Measurements from ENCODE around the gene TRUB1. TPM values are rescaled to one million over a fixed set of nuclear protein-coding genes. Genes with fewer than 3 reads are reported as not detected.

Gene TRUB1
- polyA plus RNA-seq, 1 of the 3 experiments (the other 2 are of a cell fraction): 9.9 TPM

GRCh38 chr10:115018185-115018931, 80.4 kb downstream of the TRUB1 start:
- no peak overlapping the region for H3K4me2 ChIP-seq
- no peaks in the 10 kb centered on the region for H3K9me2 ChIP-seq
- H3K4me1 ChIP-seq (ENCODE audit: control insufficient read depth in 1 of 2, insufficient read depth in 2 of 2, low read depth in 1 of 2, low read length in 1 of 2): no peaks in the 10 kb centered on the region
- DNase-seq: no peak
- H3K9ac ChIP-seq: no peak overlapping the region
- H3K79me2 ChIP-seq (ENCODE audit: insufficient read depth): no peaks in the 10 kb centered on the region
- H3K36me3 ChIP-seq (replicated peaks in 1 of 2; ENCODE audit: control insufficient read depth in 1 of 2, insufficient read depth in 2 of 2, low read length in 1 of 2): no peaks in the 10 kb centered on the region
- POLR2A ChIA-PET: no interaction called here
- no peaks in the 10 kb centered on the region for H4K20me1 ChIP-seq (ENCODE audit: insufficient read depth)
- WGBS (ENCODE audit: low lambda C conversion rate): 57% methylated on average over 9 of the region's 9 CpGs
- no peak overlapping the region for H3K4me3 ChIP-seq (ENCODE audit: low read depth in 2 of 2, low read length in 1 of 2)
- no peaks in the 10 kb centered on the region for H3K27me3 ChIP-seq (ENCODE audit: insufficient read depth)
- no peak overlapping the region for H2AFZ ChIP-seq (ENCODE audit: low read depth)
- no peaks in the 10 kb centered on the region for H3F3A ChIP-seq (replicated peaks; ENCODE audit: insufficient read depth)
- TF ChIP-seq SMC3 (IDR thresholded peaks at IDR 0.05; ENCODE audit: low read depth, low read length): no peak
- TF ChIP-seq EP300 (IDR thresholded peaks at IDR 0.05; ENCODE audit: borderline replicate concordance in 1 of 2, low read depth in 1 of 2, low read length in 1 of 2): no peak
- TF ChIP-seq GABPA (IDR thresholded peaks at IDR 0.05; ENCODE audit: low read depth): no peak
- TF ChIP-seq MEF2A (IDR thresholded peaks at IDR 0.05; ENCODE audit: borderline replicate concordance, low read depth): no peak
- no peak for TF ChIP-seq EZH2phosphoT487 (IDR thresholded peaks at IDR 0.05; ENCODE audit: borderline replicate concordance, low read depth)
- TF ChIP-seq IRF3 (IDR thresholded peaks at IDR 0.05; ENCODE audit: low read depth, low read length): no peak
- TF ChIP-seq CHD2 (IDR thresholded peaks at IDR 0.05; ENCODE audit: low read length, partially characterized antibody): no peak
- no peak for TF ChIP-seq USF1 (IDR thresholded peaks at IDR 0.05; ENCODE audit: borderline replicate concordance, low read depth)
- no peak for TF ChIP-seq SIN3A (IDR thresholded peaks at IDR 0.05; ENCODE audit: borderline replicate concordance, low read depth, low read length)
- TF ChIP-seq MAX (IDR thresholded peaks at IDR 0.05; ENCODE audit: low read depth): no peak
- TF ChIP-seq RFX5 (IDR thresholded peaks at IDR 0.05; ENCODE audit: low read length): no peak
- TF ChIP-seq ZBTB33 (IDR thresholded peaks at IDR 0.05; ENCODE audit: borderline replicate concordance, low read depth): no peak
- TF ChIP-seq ELF1 (IDR thresholded peaks at IDR 0.05): no peak
- TF ChIP-seq TEAD4 (IDR thresholded peaks at IDR 0.05; ENCODE audit: borderline replicate concordance, insufficient read depth): no peak
- no peak for TF ChIP-seq PBX3 (IDR thresholded peaks at IDR 0.05)
- TF ChIP-seq TAF1 (IDR thresholded peaks at IDR 0.05; ENCODE audit: borderline replicate concordance, low read depth, low read length): no peak
- no peak for TF ChIP-seq GATA2 (CRISPR knock-in tag; IDR thresholded peaks at IDR 0.05)
- TF ChIP-seq POLR2AphosphoS5 (IDR thresholded peaks at IDR 0.05; ENCODE audit: low read depth, low read length): no peak
- TF ChIP-seq REST (IDR thresholded peaks at IDR 0.05; ENCODE audit: low read depth, low read length): no peak
- no peak for TF ChIP-seq RXRA (IDR thresholded peaks at IDR 0.05; ENCODE audit: borderline replicate concordance, low read depth)
- no peaks in the 10 kb centered on the region for H3K9me3 ChIP-seq
- H3K27ac ChIP-seq (ENCODE audit: low read depth in 2 of 2, low read length in 1 of 2): no peak overlapping the region
- CTCF ChIA-PET: interaction anchor here (0.5 to 2.3 kb wide), 4 partner anchors 8 to 1218 kb away, joined by 3 to 8 read pairs (median 4); no protein-coding TSS in a partner anchor

Data from SK-N-SH (cell line).